Endothelial cell of umbilical vein (primary cell): ENCODE results near the gene FBXL17. TPM values are rescaled to one million over a fixed set of nuclear protein-coding genes. Genes with fewer than 3 reads are reported as not detected.

Experiments used
- BruUV-seq: library from RNA; stranded (reverse); fragments of 400-500 nt; replicated peaks from 2 replicates; lab custom pipeline; 2021; lab: Mats Ljungman, UMichigan
- CTCF ChIA-PET: fragments of 300-600, 350-600 bp; sonication (Branson Sonifier 250); formaldehyde crosslinking; loops from one replicate; lab custom pipeline; 2021; ENCODE audit warnings: antibody characterized with exemption, inconsistent platforms; lab: Charles Lee
- POLR2A ChIA-PET: fragments of 300-600, 350-600 bp; sonication (Branson Sonifier 250); formaldehyde crosslinking; loops from one replicate; lab custom pipeline; 2021; ENCODE audit warnings: antibody characterized with exemption, inconsistent platforms; lab: Charles Lee
- DNase-seq: peaks from one replicate; pipeline ENCODE4 v3.0.0-alpha.2; 2011; ENCODE audit warnings: low read depth, low spot score
- FAIRE-seq: peaks from 2 replicates; lab custom pipeline; 2011; peaks lifted over from hg19 to GRCh38; lab: Jason Lieb, UNC
- H2AFZ ChIP-seq: 2 replicates; pipeline ENCODE4 v1.6.0; 2012; ENCODE audit warnings: low read depth, low read length, control low read depth, inconsistent platforms
- H3K27ac ChIP-seq: 2 replicates; pipeline ENCODE4 v1.5.1; 2011; ENCODE audit warnings: low read depth, mild to moderate bottlenecking, control low read depth, low read length, moderate library complexity; ENCODE audit not compliant: insufficient read depth
- H3K27me3 ChIP-seq, 2 experiments: 2 replicates each; pipeline versions ENCODE4 v1.6.0 to v1.6.1; 2011; ENCODE audit warnings: low read length in 2 of 2, mixed read lengths in 1 of 2; ENCODE audit not compliant: control insufficient read depth in 2 of 2, insufficient read depth in 2 of 2
- H3K36me3 ChIP-seq, 2 experiments: 2 replicates in 1 of 2; 3 replicates in 1 of 2; pipeline ENCODE4 v1.5.1; 2011; ENCODE audit warnings: low read length in 2 of 2, mild to moderate bottlenecking in 1 of 2, moderate library complexity in 1 of 2; ENCODE audit not compliant: control insufficient read depth in 2 of 2, insufficient read depth in 2 of 2; ENCODE audit errors: extremely low read depth in 1 of 2
- H3K4me1 ChIP-seq: 3 replicates; pipeline ENCODE4 v1.5.1; 2011; ENCODE audit warnings: mild to moderate bottlenecking, low read length; ENCODE audit not compliant: control insufficient read depth, insufficient read depth; ENCODE audit errors: extremely low read depth
- H3K4me2 ChIP-seq: 2 replicates; pipeline ENCODE4 v1.6.1; 2011; ENCODE audit warnings: low read length, control low read depth, mixed read lengths; ENCODE audit not compliant: insufficient read depth
- H3K4me3 ChIP-seq, 3 experiments: fragments of 200-600 bp in 1 of 3; sonication (generic), shearing (Covaris generic) in 1 of 3; replicated peaks in 1 of 3; 2 replicates each; pipeline ENCODE4 v1.5.1; 2011 to 2016; ENCODE audit warnings: control low read depth in 3 of 3, low read length in 3 of 3, mild to moderate bottlenecking in 2 of 3, inconsistent platforms in 1 of 3, low read depth in 1 of 3, moderate library complexity in 1 of 3; ENCODE audit not compliant: insufficient read depth in 1 of 3
- H3K79me2 ChIP-seq: 2 replicates; pipeline ENCODE4 v1.6.0; 2012; ENCODE audit warnings: low read length, inconsistent platforms; ENCODE audit not compliant: control insufficient read depth, insufficient read depth
- H3K9ac ChIP-seq: replicated peaks from 2 replicates; pipeline ENCODE3; 2011; ENCODE audit warnings: low read length, control low read depth; ENCODE audit not compliant: insufficient read depth; ENCODE audit errors: extremely low read depth
- H3K9me1 ChIP-seq: replicated peaks from 3 replicates; pipeline ENCODE4 v1.6.0; 2011; ENCODE audit warnings: mild to moderate bottlenecking, low read length; ENCODE audit not compliant: control insufficient read depth, insufficient read depth; ENCODE audit errors: extremely low read depth
- H3K9me3 ChIP-seq: replicated peaks from 2 replicates; pipeline ENCODE4 v1.5.1; 2012; ENCODE audit warnings: low read length, inconsistent platforms; ENCODE audit not compliant: control insufficient read depth, insufficient read depth
- H4K20me1 ChIP-seq: replicated peaks from 2 replicates; pipeline ENCODE3; 2011; ENCODE audit warnings: mild to moderate bottlenecking, low read length; ENCODE audit not compliant: control insufficient read depth, insufficient read depth; ENCODE audit errors: extremely low read depth
- CTCF ChIP-seq, 2 donors: IDR thresholded peaks; 1 replicate in 1 of 2; 2 replicates in 1 of 2; pipeline ENCODE4 v1.5.1; 2011; ENCODE audit warnings: low read length in 2 of 2, mild to moderate bottlenecking in 2 of 2, moderate library complexity in 2 of 2, control low read depth in 1 of 2, inconsistent platforms in 1 of 2, low read depth in 1 of 2; ENCODE audit not compliant: insufficient read depth in 1 of 2; ENCODE audit errors: extremely low read depth in 1 of 2
- EZH2 ChIP-seq: IDR thresholded peaks from 2 replicates; pipeline ENCODE4 v1.6.1; 2012; ENCODE audit warnings: borderline replicate concordance, low read depth, mild to moderate bottlenecking, moderate library complexity, low read length, inconsistent platforms; ENCODE audit not compliant: severe bottlenecking
- FOS ChIP-seq: IDR thresholded peaks from 2 replicates; pipeline ENCODE4 v1.6.1; 2011; ENCODE audit warnings: mild to moderate bottlenecking, low read length, moderate library complexity, borderline replicate concordance; ENCODE audit not compliant: insufficient read depth
- GATA2 ChIP-seq: IDR thresholded peaks from 2 replicates; pipeline ENCODE4 v1.7.0; 2011; ENCODE audit warnings: low read depth, mild to moderate bottlenecking, moderate library complexity, mixed read lengths, low read length; ENCODE audit not compliant: insufficient read length, insufficient read depth
- JUN ChIP-seq: IDR thresholded peaks from 2 replicates; pipeline ENCODE4 v1.6.1; 2011; ENCODE audit warnings: borderline replicate concordance, low read depth; ENCODE audit not compliant: insufficient read length, insufficient read depth
- MYC ChIP-seq: IDR thresholded peaks from one replicate; pipeline ENCODE4 v1.6.1; 2011; ENCODE audit warnings: mild to moderate bottlenecking, low read depth, low read length
- POLR2A ChIP-seq: IDR thresholded peaks from 2 replicates; pipeline ENCODE4 v1.6.1; 2012; ENCODE audit warnings: low read depth, mild to moderate bottlenecking, control low read depth, low read length
- POLR2AphosphoS5 ChIP-seq: IDR thresholded peaks from 2 replicates; pipeline ENCODE4 v1.6.1; 2012; ENCODE audit warnings: low read depth, mild to moderate bottlenecking, control low read depth, low read length, moderate library complexity; ENCODE audit not compliant: insufficient read depth
- dilution Hi-C: fragments of 300-500 bp; cut with MboI; formaldehyde crosslinking; loops from one replicate; pipeline ENCODE4 v1.15.0; 2019; ENCODE audit warnings: low sequenced_read_pairs; ENCODE audit not compliant: extremely low pct_ligation_motif_present
- intact Hi-C: fragments of 100-400 bp; cut with micrococcal nuclease; formaldehyde crosslinking; loops from one replicate; pipeline ENCODE4 v1.10.0; 2022
- polyA plus RNA-seq, 4 experiments: library from polyadenylated mRNA; depleted of rRNA in 3 of 4; stranded (reverse) in 3 of 4; unstranded in 1 of 4; fragments of >200 nt; gene quantifications; 2 replicates each; pipeline versions ENCODE4 v1.2.1 to v1.2.3, GENCODE V29; 2011 to 2012; ENCODE audit warnings: missing spikeins in 1 of 4
- total RNA-seq: library from RNA; stranded (reverse); gene quantifications from 2 replicates; pipeline ENCODE4 v1.2.3, GENCODE V29; 2021
- TF ChIP-seq, protein P1 (sequence below): IDR thresholded peaks from 2 replicates; pipeline ENCODE4 v1.6.1; 2011; ENCODE audit not compliant: insufficient read depth, insufficient read length

The FBXL17 gene
- total and polyA plus RNA-seq, 2 donors (not counting 3 experiments of a cell fraction or from before 2014, with no cell fraction given): 2.7 to 8.8 TPM

GRCh38 chr5:108320231-108320630 is 61.7 kb downstream of the FBXL17 start:
- no peak overlapping the region for H3K9ac ChIP-seq
- H3K9me3 ChIP-seq: no peaks in the 10 kb centered on the region
- CTCF ChIA-PET: interaction anchor here (1.0 to 1.2 kb wide), 2 partner anchors 25 to 60 kb away, joined by 6 read pairs; no protein-coding TSS in a partner anchor
- intact Hi-C loops: no loop called here
- FAIRE-seq (no peak), DNase-seq (no peak)
- H3K79me2 ChIP-seq: no peaks in the 10 kb centered on the region
- no peaks in the 10 kb centered on the region for H4K20me1 ChIP-seq
- H3K36me3 ChIP-seq: no peaks in the 10 kb centered on the region
- H2AFZ ChIP-seq: no peak overlapping the region
- no TSS peak for BruUV-seq
- TF ChIP-seq JUN: no peak
- TF ChIP-seq, protein P1, sequence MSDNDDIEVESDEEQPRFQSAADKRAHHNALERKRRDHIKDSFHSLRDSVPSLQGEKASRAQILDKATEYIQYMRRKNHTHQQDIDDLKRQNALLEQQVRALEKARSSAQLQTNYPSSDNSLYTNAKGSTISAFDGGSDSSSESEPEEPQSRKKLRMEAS: no peak
- no peak for TF ChIP-seq MYC
- TF ChIP-seq EZH2: no peak
- TF ChIP-seq POLR2A: no peak
- TF ChIP-seq POLR2AphosphoS5: no peak
- no peak for TF ChIP-seq GATA2
- TF ChIP-seq CTCF (IDR thresholded peaks at IDR 0.05; ENCODE audit: extremely low read depth in 1 of 2, insufficient read depth in 1 of 2, low read depth in 1 of 2, low read length in 2 of 2): no peak
- TF ChIP-seq FOS: no peak
- POLR2A ChIA-PET: no interaction called here
- H3K9me1 ChIP-seq: no peaks in the 10 kb centered on the region
- dilution Hi-C loops: no loop called here
- H3K27ac ChIP-seq: no peak overlapping the region
- H3K4me2 ChIP-seq: no peak overlapping the region
- H3K27me3 ChIP-seq: no peaks in the 10 kb centered on the region
- H3K4me3 ChIP-seq: no peak overlapping the region
- H3K4me1 ChIP-seq: no peaks in the 10 kb centered on the region
